NCI-H748 treated with DMSO at 0.1 percent for 48 hours (cell line): ENCODE measurements around the gene CYP20A1.
"Not testable (repeated sequence)": the region's sequence is repeated elsewhere in the genome, so short reads cannot be mapped to it uniquely, and the experiment has no call there.

Source experiments
- DNase-seq: peaks from one replicate; lab custom pipeline; 2025; lab: John Stamatoyannopoulos, UW

Gene CYP20A1, protein sequence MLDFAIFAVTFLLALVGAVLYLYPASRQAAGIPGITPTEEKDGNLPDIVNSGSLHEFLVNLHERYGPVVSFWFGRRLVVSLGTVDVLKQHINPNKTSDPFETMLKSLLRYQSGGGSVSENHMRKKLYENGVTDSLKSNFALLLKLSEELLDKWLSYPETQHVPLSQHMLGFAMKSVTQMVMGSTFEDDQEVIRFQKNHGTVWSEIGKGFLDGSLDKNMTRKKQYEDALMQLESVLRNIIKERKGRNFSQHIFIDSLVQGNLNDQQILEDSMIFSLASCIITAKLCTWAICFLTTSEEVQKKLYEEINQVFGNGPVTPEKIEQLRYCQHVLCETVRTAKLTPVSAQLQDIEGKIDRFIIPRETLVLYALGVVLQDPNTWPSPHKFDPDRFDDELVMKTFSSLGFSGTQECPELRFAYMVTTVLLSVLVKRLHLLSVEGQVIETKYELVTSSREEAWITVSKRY

DNA sequence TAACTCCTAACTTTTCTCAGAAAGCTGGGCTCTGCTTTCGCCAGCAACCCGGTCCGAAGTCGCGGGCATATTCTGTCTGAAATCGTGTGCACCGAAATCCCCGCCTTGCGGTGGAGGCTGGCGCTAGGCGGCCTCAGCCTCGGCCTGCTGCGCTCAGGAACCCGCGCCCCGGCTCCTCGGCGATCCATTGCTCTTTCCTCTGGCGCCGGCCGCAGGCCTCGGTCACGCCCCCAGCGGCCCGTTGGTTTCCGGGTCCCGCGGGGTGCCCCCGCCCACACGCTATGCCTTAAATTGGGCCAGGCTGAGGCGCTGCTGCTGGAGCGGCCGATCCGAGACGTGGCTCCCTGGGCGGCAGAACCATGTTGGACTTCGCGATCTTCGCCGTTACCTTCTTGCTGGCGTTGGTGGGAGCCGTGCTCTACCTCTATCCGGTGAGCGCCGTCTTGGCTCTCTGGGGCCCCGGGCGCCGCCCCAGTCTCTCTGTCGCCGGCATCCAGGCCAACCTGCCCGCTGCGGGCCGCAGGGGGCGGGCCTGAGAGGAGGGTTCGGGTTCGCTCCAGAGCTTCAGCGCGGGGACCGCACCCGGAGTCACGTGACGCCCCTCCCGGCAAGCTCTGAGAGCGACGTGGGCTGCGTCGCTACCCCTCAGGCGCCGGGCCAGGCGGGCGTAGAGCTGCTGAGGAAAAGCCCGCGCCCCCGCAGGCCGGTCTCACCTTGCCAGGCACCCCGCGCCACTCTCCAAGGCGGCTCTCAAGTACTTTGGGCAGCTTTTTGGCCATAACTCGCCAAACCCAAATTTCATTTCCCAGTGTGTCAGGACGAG, at the start of gene CYP20A1:
TSS of gene CYP20A1 (plus strand) at position 315 of the 823 bp plus-strand sequence. CDS start at position 360, 45 bp downstream.
- DNase-seq, result peak; percentile 95

DNA sequence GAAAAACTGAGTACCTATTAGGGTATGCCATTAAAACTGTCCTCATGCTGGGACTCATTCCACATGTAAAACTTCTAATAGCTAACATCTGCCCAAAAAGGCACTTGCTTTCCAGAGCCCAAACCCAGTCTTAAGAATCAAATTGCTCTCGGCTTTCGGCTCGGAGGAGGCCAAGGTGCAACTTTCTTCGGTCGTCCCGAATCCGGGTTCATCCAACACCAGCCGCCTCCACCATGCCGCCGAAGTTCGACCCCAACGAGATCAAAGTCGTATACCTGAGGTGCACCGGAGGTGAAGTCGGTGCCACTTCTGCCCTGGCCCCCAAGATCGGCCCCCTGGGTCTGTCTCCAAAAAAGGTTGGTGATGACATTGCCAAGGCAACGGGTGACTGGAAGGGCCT, 48.3 kb upstream of the CYP20A1 start:
- not testable (repeated sequence) for DNase-seq

DNA sequence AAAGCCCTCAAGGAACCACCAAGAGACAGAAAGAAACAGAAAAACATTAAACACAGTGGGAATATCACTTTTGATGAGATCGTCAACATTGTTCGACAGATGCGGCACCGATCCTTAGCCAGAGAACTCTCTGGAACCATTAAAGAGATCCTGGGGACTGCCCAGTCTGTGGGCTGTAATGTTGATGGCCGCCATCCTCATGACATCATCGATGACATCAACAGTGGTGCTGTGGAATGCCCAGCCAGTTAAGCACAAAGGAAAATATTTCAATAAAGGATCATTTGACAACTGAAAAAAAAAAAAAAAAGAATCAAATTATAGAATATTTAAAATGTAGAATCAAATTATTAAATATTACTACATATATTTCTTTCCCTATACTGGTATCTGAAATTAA, 47.8 kb upstream of the CYP20A1 start:
- not testable (repeated sequence) for DNase-seq

DNA sequence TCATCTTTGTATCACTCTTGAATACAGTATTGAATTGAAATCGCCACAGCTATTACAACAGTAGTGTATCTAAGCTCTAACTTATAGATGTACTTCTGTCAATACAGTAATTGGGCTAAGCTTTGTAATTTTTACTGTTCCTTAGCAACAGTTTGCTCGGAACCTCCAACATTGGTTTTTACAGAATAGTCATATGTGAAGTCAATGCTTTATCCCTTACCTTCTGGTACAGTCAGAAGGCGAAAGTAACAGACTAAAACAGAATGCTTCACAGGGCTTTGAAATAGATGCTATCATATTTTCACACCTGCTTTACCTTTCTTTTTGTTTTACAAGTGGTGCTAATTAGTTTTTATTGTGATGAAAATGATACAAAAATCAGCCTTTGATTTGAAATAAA, 46.9 kb upstream of the CYP20A1 start:
- DNase-seq, result no peak

DNA sequence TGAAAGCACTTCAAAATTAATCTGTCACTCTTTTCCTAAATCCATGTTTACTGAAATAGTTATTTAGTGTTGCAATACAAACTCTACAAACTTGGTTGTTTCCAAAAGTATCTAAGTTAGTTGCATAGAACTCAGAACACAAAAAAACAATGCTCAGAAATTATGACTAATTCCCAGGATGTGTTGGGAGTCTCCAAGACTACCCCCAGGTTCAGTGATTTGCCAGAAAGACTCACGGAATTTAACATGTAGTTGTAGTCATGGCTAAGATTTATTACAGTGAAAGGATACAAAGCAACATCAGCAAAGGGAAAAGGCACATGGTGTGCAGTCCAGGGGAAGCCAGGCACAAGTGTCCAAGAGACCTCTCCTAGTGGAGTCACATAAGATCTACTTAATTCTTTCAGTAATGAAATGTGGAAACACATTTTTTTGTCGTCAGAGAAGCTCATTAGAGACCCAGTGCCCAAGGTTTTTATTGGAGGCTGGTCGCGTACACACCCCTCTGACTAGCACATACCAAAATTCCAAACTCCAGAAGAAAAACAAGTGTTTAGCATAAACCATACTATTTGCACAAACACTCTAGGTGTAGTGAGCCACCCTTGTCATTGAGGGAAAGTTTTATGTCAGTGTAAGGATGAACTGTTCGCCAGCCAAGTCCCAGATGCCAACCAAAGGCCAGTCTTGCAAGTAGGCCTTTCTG, 43.3 kb upstream of the CYP20A1 start:
- no peak for DNase-seq

DNA sequence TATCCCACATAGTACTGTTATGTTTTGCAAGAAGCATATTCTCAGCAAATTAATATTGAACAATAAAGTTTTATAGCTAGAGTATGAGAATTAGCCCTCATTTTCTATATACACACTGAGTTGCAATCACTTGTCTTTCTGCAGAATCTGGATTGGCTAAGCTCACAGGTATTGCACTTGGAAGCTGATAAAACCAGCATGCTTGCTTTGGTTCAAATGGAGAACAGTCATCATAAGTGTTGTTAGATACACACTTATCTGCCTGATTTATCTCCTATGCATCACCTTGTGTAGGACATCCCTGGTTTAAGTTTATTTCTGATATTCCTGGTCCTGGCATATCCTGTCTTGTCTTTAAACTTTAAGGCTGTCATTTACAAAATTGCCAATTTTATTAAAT, 38.0 kb upstream of the CYP20A1 start:
- no peak for DNase-seq

DNA sequence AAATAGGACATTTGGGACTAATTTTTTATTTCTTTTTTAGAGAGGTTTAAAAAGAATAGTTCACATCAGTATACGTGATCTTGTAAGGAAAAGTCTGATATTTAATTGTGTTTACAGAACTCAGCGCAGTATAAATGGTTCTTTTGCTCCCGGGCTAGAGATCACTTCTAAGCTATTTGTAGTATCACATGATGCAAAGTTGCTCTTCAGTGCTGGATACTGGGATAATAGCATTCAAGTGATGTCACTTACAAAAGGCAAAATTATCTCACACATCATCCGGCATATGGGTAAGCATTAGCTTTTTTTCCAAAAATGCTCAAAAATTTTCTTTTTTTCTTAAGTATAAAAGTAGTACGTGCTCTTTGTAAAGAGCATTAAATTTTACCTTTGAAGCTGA, 37.4 kb upstream of the CYP20A1 start:
- DNase-seq, result no peak

DNA sequence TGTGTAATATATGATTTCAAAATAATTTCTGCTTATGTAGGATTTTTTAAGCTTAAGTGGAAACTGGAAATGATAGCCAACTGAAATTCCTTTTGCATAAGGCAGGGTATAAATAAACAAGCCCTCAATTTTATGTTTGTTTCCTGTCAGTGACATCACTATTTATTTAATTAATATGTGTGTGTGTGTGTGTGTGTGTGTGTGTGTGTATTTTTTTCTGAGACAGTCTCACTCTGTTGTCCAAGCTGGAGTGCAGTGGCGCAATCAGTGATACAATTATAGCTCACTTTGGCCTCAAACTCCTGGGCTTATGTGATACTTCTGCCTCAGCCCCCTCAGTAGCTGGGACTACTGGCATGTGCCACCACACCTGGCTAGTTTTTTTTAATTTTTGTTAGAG, 29.3 kb upstream of the CYP20A1 start:
- no peak for DNase-seq

DNA sequence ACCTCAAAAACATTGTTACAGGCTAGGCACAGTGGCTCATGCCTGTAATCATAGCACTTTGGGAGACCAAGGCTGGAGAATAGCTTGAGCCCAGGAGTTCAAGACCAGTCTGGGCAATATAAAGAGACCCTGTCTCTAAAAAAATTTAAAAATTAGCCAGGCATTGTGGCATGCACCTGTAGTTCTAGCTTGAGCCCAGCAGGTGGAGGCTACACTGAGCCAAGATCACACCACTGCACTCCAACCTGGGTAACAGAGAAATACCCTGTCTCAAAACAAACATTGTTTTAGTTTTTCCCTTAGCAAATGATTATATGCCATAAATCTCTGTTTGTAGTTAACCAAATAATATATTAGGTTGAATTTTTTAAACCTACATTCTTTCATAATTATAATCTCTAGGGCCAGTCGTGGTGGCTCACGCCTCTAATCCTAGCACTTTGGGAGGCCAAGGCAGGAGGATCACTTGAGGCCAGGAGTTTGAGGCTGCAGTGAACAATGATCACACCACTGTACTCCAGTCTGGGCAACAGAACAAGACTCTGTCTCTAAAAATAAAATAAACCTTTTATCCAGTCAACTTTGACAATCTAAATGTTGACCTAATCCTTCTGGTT, 13.3 kb upstream of the CYP20A1 start:
- DNase-seq, result no peak

DNA sequence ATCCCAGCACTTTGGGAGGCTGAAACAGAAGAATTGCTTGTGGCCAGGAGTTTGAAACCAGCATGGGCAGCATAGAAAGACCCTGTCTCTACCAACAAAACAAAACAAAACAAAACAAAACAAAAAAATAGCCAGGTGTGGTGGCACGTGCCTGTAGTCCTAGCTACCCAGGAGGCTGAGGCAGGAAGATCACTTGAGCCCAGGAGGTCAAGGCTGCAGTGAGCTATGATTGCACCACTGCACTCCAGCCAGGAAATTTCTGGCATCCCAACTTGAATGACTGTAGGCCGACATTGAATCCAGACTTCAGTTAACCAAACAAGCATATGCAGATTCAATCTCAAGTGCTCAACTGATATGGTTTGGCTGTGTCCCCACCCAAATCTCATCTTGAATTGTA, 9.1 kb upstream of the CYP20A1 start:
- DNase-seq, result not testable (repeated sequence)

DNA sequence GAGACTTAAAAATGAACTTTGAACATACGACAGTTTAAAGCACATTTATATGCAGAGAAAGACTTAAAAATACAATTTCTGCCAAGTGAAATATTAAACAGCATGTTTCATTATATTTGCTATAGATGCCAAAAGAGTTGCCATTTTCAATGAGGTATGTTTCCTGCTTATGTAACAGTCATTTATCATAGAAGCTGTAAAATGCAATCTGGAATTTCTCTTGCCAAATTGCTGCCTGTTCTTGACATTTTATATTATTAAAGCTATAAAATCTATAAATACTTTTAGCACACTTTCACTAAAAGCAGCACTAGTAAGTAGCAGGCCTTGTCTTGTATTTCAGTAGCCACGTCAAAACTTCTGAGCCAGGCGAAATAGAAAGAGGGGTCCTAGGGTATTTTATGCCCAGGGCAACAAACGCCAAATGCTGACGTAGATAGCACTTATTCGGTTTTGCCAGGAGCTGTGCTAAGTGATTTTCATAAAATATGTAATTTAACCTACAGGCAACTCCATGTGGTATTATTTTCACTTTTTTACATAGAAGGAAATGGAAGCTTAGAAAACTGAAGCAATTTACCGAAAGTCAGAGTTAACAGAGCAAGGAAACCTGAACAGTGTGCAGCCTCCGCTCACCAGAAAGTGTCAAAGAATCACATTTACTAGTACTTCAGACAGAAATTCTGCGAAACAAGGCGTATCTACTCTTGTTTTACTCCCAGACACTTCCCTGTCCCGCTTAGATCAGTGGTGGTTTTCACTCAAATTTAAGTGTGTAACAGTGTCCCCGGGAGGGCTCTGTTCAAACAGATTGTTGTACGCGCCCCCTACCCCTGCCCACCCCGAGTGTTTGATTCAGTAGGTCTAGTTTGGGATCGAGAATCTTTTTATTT, 1.2 kb upstream of the CYP20A1 start:
- DNase-seq, result peak; percentile 41

DNA sequence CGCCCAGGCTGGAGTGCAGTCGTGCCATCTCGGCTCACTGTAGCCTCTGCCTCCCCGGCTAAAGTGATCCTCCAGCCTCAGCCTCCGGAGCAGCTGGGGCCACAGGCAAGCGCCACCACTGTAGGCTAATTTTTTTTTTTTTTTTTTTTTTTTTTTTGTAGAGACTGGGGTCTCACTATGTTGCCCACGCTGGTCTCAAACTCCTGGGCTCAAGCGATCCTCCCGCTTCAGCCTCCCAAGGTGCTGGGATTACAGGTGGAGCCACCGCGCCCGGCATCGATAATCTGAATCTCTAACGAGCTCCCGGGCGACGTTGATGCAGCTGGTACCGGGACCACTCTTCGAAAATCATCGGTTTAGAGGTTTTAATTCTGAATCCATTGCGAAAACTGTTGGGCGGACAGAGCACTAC, 520 bp upstream of the CYP20A1 start:
- DNase-seq, result no peak

DNA sequence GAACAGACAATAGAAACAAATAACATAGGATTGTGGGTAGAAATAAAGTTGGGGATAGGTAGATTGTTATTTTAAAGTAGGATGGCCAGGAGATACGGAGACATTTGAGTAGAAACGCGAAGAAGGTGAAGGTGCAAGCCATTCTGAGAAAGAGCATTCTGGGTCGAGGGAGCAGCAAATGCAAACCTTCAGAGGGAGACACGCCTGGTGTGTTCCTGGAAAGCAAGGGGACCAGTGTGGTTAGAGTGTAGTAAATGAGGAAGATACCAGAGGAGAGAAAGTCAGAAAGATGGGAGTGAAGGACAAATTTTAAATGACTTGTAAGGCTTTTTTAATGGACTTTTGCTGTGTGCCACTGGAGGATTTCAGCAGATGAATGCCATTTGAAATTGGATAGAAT, 1.7 kb downstream of the CYP20A1 start:
- DNase-seq, result no peak

DNA sequence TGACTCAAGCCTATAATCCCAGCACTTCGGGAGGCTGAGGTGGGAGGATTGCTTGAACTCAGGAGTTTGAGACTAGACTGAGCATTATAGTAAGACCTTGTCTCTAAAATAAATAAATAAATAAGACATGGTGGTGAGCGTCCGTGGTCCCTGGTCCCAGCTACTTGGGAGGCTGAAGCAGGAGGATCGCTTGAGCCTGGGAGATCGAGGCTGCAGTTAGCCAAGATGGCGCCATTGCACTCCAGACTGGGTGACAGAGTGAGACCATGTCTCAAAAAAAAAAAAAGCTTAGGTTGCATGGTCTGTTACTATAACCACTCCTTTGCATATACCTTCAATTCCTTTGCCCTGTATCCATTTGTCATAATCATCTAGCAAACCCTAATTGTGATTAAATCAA, 3.7 kb downstream of the CYP20A1 start:
- DNase-seq, result no peak

DNA sequence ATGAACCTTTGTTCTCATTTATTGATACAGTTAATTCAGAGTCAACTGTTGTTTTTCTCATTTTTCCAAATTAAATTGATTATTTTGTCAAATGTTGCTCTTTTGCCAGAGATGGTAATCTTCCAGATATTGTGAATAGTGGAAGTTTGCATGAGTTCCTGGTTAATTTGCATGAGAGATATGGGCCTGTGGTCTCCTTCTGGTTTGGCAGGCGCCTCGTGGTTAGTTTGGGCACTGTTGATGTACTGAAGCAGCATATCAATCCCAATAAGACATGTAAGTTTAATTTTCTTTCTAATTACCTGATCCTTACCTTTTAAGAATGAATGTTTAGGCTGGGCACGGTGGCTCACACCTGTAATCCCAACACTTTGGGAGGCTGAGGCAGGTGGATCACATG, 7.8 kb downstream of the CYP20A1 start:
- DNase-seq, result no peak

DNA sequence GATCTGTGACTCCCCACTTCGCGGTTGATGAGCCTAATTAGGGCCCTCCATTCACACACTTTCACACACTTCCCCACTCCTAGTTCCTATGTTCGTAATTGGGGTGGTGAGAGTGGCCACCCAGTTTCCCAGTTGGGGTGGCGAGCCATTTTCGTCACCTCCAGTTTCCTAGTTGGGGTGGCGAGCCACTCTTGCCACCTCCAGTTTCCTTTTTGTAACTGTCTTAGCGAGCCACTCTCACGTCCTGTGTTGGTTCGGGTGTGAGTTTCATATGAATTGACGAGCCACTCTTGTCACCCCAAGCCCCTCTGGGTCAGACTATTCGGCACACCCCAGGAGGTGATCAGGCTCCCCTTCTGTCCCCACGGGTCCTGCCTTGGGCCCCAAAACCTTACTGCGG, 14.0 kb downstream of the CYP20A1 start:
- DNase-seq, result no peak

DNA sequence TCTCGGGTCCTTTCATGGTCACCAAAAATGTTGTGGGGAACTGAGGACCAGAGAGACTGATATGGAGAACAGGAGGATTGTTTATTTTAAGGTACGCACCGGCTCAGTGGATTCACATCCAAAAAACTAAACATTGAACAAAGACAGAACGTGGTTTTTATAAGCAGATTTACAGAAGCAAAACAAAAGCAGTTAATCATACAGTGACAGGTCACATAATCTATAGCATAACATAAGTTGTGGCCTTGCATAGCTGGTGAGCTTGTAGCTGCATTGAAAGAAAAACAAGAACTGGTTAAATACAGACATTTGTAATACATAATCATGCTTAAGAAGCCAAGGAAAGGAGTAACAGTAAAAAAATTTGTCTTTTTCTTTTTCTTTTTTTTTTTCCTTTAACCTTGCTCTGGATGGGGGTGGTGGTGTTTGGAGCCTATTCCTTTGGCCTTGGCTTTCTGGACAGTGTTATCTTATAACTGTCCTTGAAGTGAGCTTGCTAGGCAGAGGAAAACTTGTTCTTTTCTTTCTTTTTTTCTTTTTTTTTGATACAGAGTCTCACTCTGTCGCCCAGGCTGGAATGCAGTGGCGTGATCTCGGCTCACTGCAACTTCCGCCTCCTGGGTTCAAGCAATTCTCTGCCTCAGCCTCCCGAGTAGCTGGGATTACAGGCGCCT, 14.7 kb downstream of the CYP20A1 start:
- DNase-seq, result not testable (repeated sequence)

DNA sequence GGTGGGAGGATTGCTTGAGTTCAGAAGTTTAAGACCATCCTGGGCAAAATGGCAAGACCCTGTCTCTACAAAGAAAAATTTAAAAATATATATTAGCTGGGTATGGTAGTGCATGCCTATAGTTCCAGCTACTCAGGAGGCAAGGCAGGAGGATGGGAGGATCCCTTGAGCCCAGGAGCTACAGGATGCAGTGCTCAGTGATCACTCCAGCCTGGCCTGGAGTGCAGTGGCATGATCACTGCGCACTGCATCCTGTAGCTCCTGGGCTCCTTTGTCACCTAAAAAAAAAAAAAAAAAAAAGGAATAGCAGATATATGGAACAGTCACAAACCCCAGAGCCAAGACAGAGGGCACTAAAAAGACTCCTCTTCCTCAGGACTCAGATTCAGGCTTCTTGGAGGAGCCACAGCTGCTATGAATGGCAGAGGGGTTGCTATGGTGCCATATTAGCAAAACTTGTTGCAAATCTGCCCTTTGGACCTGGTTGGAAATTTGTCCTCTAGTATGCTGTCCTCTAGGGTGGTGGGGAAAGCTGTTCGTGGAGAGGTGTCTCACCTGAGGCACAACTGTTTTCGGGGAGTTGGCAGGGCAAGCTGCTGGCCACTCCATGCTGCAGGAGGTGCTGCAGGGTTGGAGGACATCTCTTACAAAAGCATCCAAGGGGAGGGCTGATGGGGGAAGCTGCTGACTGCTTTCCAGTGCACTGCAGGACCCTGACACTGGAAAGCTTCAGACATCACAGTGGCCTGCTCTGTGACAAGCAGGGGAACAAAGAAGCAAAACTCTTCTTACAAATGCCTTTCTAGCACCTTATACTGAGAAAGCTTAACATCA, 22.7 kb downstream of the CYP20A1 start:
- DNase-seq, result no peak

DNA sequence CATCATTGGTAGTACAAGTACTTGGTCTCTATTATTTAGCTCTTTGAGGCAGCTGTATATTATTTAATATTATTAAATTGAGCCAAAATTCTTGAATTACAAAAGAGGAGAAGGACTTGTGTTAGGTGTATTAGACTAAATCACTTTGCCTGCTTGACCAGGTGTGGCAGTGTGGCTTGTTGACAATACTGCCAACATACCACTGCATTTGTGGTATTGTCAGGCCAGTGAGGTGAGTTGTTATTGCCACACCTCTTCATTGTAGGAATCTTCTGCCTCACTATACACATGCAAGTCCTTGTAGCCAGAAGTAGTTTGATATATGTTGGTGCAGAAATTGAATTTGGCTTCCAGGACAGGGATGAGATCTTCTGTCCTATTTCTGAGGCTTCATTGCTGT, 40.5 kb downstream of the CYP20A1 start:
- DNase-seq, result no peak
